Activated T-cell treated with anti-CD3 and anti-CD28 coated beads, Interleukin-2, amount 50 U/mL, for 48 hours (primary cell): ENCODE data around the gene WBP2NL.
"Not testable (repeated sequence)": the region's sequence is repeated elsewhere in the genome, so short reads cannot be mapped to it uniquely, and the experiment has no call there.

Experiments used
- DNase-seq, 2 experiments: peaks; one replicate each; pipeline ENCODE4 v3.0.0-alpha.2; 2020

Gene WBP2NL, protein sequence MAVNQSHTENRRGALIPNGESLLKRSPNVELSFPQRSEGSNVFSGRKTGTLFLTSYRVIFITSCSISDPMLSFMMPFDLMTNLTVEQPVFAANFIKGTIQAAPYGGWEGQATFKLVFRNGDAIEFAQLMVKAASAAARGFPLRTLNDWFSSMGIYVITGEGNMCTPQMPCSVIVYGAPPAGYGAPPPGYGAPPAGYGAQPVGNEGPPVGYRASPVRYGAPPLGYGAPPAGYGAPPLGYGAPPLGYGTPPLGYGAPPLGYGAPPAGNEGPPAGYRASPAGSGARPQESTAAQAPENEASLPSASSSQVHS

DNA sequence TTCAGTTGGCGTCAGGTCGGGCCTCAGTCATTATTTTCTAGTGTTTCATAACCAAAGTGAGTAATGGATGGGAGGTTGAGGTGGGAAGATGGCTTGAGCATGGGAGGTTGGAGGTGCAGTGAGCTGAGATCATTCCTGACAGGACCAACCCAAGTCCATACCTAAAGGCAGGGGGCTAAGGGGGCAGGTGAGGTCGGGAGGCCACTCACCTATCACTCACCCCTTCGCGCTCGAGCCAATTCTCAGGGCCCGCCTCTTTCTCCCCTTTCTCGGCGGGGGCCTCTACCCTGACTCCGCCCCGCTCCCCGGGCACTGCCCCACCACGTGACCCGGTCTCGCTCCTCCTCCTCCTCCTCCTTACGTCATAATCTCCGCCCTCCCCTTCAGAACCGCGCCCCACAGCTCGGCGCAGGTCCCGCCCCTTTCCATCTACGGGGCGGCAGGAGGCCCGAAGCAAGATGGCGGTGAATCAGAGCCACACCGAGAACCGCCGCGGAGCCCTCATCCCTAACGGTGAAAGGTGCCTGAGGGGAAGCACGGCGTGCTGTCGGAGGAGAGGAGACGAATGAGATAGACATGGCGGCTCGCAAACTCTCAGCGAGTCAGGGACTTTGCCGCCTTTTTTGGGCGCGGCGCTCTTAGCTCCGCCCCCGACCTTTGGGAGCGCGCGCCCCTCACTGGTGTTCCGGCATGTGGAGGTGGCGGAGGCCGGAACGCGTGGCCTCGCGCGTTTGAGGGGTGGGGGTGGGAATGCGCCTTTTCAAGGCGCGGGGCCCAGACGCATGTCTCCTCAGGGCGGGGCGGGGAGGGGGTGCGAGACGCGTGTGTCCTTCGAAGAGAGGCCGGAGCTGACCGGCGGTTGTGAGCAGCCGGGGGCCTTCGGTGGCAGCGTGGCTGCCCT, at the start of gene WBP2NL:
Gene WBP2NL (plus strand): TSS at position 428 of the 901 bp plus-strand sequence. CDS start 31 bp downstream, at position 459.
- peak; percentile 89 to 92 for DNase-seq

DNA sequence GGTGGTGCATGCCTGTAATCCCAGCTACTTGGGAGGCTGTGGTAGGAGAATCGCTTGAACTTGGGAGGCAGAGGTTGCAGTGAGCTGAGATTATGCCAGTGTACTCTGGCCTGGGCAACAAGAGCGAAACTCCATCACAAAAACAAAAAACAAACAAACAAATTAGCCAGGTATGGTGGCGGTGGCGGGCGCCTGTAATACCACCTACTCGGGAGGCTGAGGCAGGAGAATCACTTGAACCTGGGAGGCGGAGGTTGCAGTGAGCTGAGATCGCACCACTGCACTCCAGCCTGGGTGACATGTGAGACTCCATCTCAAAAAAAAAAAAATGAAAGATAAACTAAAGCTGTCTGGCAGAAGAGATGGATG, 49.7 kb upstream of the WBP2NL start:
- DNase-seq: not testable (repeated sequence)

DNA sequence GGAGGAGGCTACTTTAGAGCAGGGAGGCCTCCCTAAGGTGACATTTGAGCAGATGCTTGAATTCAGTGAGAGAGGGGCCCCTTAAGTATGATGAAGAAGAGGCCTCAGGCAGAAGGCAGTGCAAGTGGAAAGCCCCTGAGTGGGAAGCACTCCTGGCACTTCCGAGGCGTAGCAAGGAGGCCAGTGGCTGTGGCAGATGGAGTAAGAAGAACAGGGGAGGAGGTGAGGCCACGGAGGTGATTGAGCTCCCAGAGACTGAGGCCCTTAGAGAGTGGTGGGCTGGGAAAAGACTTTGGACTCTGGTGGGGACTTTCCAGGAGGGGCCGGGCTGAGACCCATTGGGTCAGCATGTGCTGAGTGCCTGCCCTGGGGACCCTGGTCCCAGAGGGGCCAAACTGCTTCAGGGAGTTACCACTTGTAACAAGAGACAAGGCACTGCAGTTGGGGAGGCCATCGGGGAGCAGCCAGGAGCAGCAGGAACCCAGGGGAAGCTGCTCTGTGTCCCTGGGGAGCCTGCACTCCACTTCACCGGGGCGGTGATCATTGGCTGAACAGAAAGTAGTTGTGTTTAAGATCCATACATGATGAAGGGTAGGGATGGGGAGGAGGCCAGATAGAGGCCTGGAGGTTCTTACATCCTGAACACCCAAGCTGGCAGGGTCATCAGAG, 49.2 kb upstream of the WBP2NL start:
- DNase-seq: no peak

- DNase-seq: no peak
These were observed 46.6 kb upstream of the WBP2NL start, which contains the start of gene SMIM45 for GRCh38 chr22:41951898-41952474. Gene SMIM45 (plus strand): TSS chr22:41952150.

DNA sequence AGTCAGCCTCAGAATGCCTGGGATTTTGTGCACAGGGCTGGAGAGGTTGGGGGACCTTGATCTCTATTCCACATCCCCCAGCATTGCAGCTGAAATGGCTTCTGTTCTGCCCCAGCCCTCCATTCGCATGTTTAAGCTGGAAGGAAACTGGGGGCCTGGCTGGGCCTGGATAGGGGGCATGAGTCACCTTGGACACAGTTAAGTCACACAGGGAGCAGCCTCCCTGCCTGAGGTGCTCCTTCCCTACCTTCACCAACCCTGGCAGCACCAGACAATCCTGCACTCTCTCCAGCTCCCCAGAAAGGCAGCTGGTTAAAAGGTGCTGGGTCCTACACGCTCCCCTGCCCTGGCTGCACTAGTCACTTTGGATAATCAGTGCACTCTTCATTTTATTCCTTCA, 45.9 kb upstream of the WBP2NL start:
- DNase-seq: no peak

GRCh38 chr22:41957941-41958556, 40.5 kb upstream of the WBP2NL start:
- DNase-seq: no peak

DNA sequence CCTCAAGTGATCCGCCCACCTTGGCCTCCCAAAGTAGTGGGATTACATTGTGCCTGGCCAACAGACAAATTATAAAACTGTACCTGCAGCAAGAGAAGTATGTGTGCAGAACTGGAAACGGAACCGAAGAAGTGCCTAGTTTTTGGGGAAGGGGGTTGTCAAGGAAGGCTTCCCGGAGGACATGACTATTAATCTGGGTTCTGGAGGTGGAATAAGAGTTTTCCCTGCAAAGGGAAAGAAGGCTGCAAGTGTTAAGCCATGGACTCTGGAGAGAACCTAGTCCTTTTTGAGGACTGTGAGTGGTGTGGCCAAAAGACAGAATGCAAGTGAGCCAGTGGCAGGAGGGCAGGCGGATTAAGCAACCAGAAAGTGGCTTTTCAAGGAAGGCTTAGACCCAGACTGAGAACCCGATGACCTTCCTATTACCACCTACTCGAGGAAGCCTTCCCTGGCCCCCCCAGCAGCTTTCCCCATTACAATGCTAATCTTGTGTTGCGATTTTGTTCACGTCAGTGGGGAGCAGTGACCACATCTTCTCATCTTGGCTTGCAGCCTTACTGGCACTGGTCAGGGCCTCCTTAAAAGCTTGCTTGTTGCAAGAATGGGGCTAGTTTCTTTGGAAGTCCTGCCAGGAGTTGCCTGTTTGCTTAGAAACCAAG, 35.0 kb upstream of the WBP2NL start:
- DNase-seq: no peak

- DNase-seq: no peak
These were observed 34.5 kb upstream of the WBP2NL start for GRCh38 chr22:41964112-41964491.

DNA sequence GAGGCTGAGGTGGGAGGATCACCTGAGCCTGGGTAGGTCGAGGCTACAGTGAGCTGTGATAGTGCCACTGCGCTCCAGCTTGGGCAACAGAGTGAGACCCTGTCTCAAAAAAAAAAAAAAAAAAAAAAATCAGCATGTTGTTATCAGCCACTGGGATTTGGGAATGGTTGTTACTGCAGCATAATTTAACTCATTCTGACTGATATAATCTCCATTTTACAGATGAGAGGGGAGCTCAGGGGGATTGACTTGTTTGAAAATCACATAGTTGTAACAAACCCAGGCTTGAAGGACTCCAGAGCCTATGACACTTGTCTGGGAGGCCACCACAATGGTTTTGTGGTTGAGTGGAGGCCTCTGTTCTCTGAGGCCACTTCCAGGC, 32.4 kb upstream of the WBP2NL start:
- DNase-seq: no peak

GRCh38 chr22:41966607-41967240, 31.9 kb upstream of the WBP2NL start:
- peak; percentile 41 to 49 for DNase-seq

- no peak for DNase-seq
These were observed 30.0 kb upstream of the WBP2NL start for GRCh38 chr22:41968601-41969000.

- DNase-seq: no peak
These were observed 29.4 kb upstream of the WBP2NL start, which contains the start of gene SEPTIN3 for GRCh38 chr22:41969110-41969646. Gene SEPTIN3 (plus strand): TSS chr22:41969443. CDS start chr22:41971493, 2,050 bp downstream.

GRCh38 chr22:41970601-41971000, 28.0 kb upstream of the WBP2NL start:
- no peak for DNase-seq

DNA sequence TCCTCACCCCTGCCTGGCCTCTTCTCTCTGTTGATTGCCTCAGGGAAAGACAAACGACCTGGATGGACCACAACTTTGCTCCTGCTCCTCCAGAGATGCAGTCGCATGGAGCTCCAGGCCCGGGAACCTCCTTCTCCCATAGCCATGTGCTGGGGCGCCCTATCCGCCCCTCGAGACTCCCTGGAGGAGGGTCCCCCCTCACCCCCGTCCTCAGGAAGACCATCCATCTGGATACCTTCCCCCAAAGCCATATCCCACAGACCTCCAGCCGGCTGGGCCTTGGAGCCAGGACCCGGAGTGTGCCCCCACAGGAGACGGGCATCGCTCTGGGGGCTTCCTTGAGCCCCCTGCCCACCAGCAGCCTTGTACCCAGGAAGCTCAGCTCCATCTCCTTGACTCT, 27.2 kb upstream of the WBP2NL start:
- DNase-seq: no peak

DNA sequence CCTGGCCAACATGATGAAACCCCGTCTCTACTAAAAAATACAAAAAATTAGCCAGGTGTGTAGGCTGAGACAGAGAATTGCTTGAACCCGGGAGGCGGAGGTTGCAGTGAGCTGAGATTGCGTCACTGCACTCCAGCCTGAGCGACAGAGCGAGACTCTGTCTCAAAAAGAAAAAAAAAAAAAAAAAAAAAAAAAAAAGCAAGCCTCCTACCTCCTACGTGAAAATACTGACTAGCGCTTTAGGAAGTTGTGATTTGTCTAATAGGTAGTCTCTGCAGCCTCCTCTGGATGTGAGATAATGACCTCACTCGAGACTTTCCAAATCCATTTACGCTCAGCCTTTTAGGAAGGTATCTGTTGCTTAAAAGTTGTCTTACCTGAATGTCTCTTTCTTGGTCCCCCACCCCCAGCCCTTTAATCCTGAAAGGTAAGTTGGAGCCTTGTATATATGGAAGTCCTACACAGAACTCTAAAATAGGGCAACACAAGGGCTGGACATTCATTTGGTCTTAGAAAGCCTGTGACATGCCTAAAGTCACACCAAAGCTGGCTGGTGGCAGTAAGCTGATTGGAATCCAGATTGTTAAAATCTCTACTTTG, 23.8 kb upstream of the WBP2NL start:
- no peak for DNase-seq

- DNase-seq: no peak
These were observed 23.1 kb upstream of the WBP2NL start for GRCh38 chr22:41975299-41976069.

GRCh38 chr22:41976070-41976901, 22.3 kb upstream of the WBP2NL start:
- peak; percentile 52 to 74 for DNase-seq

- DNase-seq: peak in 1 of 2 experiments; percentile 32
These were observed 21.5 kb upstream of the WBP2NL start for GRCh38 chr22:41976961-41977566.

- no peak for DNase-seq
These were observed 19.9 kb upstream of the WBP2NL start for GRCh38 chr22:41978732-41979131.
